GM19395 (cell line): ENCODE data around the gene SLC9A2.

ENCODE experiments used
- ATAC-seq: cut with Tn5 transposase; IDR thresholded peaks from one replicate; pipeline ENCODE4 v1.9.1; 2021; ENCODE audit warnings: mild to moderate bottlenecking, moderate library complexity; ENCODE audit not compliant: unreplicated experiment

The SLC9A2 gene

GRCh38 chr2:102724553-102724952, 105.2 kb downstream of the SLC9A2 start:
- ATAC-seq, result no peak

GRCh38 chr2:102726128-102727087, 107.1 kb downstream of the SLC9A2 start:
- no peak for ATAC-seq

DNA sequence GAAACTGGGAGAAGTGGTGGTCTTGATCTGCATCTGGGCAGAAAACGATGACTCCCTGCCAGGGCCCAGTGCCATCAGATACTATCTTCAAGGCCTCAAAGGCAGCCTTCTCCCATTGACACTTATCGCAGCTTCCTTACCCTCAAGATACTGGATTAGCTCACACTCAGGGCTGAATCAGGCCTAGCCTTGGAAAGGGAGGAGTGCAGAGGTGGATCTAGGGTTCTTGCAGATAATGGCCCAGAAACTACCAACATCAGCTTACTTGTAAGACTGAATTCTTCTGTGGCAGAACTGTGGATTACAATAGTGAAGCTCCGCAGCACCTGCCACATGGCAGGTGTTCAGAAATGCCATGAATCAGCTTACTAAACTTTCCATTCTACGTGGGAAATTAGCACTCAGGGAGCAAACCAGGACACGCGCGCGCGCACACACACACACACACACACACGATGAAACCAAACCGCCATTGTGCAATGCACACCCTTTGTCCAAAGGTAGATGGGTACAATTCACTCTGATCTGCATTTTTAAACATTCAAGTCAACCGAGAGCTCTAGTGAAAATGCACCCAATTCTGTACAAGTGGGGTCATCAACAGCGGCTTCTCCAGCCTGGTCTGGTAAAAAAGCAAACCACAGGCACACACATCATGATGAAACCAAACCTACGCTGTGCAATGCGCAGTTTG, 116.2 kb downstream of the SLC9A2 start:
- ATAC-seq, result no peak

GRCh38 chr2:102736110-102736409, 116.7 kb downstream of the SLC9A2 start:
- peak; percentile 30 for ATAC-seq

GRCh38 chr2:102736410-102737409, 117.4 kb downstream of the SLC9A2 start:
- peak; percentile 90 for ATAC-seq

GRCh38 chr2:102737431-102737830, 118.1 kb downstream of the SLC9A2 start:
- ATAC-seq, result peak; percentile 46

DNA sequence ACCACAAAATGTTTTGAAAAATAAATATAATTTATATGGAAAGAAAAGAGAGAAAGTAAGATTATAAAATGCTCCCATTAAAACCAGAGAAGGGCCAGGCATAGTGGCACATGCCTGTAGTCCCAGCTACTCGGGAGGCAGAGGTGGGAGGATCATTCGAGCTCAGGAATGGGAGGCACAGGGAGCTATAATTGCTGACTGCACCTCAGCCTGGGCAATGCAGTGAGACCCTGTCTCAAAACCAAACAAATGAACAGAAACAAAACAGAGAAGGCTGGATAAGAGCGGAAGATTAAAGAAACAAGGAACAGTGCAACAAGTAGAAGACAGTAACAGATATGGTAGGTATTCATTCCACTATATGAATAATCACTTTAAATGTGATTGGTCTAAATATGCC, 123.9 kb downstream of the SLC9A2 start:
- ATAC-seq, result no peak

DNA sequence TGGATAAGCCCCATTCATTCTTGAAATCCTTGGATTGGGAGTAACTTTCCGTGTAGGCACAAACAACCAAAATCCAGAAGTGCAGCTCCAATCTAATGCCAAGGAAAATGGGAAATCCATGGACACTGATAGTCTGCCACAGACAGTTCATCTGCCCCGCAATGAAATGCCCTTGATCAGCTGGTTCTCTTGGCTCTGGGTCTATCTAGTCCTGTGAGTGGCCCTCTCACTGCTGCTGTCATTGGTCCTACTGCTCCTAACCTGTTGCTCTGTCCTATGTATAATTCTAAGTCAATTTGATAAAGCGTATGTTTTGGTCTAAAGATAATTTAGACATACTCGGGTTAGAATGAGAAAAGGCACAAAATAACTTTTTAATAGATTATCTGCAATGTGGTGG, 128.8 kb downstream of the SLC9A2 start:
- no peak for ATAC-seq

DNA sequence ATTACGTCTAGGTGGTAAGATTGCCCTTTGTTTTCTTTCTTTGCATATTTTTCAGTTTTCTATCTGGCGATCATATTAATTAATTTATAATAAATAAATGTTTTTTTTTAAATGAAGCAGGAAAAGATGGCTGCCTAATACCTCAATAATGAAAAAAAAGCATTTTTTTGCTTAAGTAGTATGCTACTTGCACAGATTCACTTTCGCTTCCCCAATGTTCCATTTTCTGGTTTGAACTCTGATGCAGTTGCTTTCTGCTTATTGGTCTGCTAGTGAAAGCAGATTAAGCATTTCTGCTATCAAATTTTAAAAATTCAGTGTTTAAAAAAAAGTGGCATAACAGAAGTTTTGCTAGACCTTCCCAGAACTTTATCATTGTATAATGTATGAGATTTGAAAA, 130.6 kb downstream of the SLC9A2 start:
- ATAC-seq, result peak; percentile 88

GRCh38 chr2:102753563-102754159, 134.3 kb downstream of the SLC9A2 start:
- peak; percentile 50 for ATAC-seq

- ATAC-seq, result no peak
Measured at GRCh38 chr2:102754456-102755145, 135.2 kb downstream of the SLC9A2 start.

- no peak for ATAC-seq
Measured at GRCh38 chr2:102755284-102755683, 135.9 kb downstream of the SLC9A2 start.

DNA sequence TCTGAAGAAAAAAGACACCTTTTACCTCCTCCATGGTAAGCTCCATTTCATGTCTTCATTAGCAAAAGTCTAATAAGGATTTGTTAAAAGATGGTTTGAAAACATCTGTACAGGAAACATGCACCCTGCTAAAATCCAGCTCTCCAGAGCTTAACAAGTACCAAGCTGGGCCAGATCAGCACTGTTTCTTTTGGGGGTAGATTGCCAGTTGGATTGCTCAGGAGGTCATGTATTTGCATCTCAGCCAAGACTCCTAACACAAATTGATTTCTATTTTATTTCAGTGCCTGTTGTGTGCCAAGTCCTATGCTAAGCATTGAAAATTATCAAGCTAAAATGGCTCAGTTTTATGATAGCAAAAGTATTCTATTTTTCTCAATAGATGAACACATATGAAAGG, 139.1 kb downstream of the SLC9A2 start:
- ATAC-seq, result no peak
